Mammary microvascular endothelial cell (primary cell): ENCODE results near the gene MAP3K4. TPM values are rescaled to one million over a fixed set of nuclear protein-coding genes. Genes with fewer than 3 reads are reported as not detected.

Source experiments
- total RNA-seq: library from RNA; depleted of rRNA; stranded (reverse); fragments of >200 nt; gene quantifications from 2 replicates; pipeline ENCODE4 v1.2.3, GENCODE V29; 2015

MAP3K4 gene
- total RNA-seq = 11.9 and 15.5 TPM in 2 replicates

GRCh38 chr6:160991406-160992060 is at the start of gene MAP3K4:
Gene MAP3K4 (plus strand): TSS chr6:160991769. CDS start chr6:160991932, 163 bp downstream.

